GM21529 (cell line): ENCODE data around the gene KCNJ12.
"Not testable (repeated sequence)": the region's sequence is repeated elsewhere in the genome, so short reads cannot be mapped to it uniquely, and the experiment has no call there.

ENCODE experiments used
- ATAC-seq: cut with Tn5 transposase; IDR thresholded peaks from one replicate; pipeline ENCODE4 v1.9.1; 2021; ENCODE audit not compliant: unreplicated experiment

KCNJ12 gene

DNA sequence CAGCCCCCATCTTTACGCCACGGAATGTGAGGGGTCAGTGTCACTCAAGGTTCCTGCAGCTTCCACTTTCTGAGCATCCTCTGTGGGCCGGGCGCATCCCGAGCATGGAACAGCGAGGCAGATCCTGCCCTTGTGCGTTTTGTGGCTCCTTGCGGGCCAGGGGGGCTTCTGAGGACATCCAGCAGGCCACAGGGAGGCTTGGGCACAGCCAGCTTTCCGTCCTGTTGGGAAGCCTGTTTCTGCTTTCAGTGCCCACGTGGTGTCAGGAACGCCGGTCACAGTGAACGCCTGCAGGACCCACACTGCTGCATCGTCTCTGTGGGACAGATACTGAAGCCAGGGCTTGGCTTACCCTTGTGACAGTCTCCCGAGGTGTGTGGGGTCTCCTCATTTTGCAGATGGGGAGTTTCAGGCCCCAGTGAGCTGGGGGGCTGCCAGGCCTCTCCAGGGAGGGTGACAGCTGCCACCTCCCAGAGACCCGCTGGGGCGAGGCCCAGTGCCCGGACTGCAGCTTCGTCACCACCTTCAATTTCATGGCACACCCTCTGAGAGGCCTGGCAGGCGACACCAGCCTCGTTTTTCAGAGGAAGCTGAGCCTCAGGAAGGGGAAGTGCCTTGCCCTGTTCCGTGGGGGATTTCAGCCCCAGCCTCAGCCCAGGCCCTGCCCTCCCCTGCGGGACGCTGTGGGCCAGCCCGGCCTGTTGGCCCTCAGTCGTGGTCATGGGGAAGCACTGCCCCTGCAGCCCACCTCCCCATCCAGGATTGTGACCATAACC is 29.0 kb downstream of the KCNJ12 start:
- not testable (repeated sequence) for ATAC-seq

DNA sequence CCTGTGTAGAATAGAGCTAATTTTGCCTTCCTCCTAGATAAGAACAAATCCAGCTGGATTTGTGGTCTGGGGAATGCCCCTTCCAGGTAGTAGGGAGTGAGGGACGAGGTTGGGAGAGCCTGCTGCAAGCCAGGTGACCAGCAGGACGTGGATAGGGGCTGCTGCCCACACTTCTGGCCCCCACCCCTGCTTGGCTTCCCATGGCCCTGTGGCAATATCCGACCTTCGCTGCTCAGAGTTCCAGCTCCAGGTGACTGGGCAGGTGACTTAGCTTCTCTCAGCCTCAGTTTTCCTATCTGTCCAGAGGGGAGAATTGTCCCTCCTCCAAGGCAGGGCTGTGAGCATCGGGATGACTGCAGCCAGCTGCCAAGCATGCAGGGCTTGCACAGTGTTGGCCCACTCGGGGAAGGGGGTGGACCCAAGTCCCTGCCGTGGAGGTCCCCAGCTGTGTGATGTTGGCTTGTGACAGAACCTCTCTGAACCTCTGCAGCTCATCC is 29.8 kb downstream of the KCNJ12 start:
- ATAC-seq: not testable (repeated sequence)

DNA sequence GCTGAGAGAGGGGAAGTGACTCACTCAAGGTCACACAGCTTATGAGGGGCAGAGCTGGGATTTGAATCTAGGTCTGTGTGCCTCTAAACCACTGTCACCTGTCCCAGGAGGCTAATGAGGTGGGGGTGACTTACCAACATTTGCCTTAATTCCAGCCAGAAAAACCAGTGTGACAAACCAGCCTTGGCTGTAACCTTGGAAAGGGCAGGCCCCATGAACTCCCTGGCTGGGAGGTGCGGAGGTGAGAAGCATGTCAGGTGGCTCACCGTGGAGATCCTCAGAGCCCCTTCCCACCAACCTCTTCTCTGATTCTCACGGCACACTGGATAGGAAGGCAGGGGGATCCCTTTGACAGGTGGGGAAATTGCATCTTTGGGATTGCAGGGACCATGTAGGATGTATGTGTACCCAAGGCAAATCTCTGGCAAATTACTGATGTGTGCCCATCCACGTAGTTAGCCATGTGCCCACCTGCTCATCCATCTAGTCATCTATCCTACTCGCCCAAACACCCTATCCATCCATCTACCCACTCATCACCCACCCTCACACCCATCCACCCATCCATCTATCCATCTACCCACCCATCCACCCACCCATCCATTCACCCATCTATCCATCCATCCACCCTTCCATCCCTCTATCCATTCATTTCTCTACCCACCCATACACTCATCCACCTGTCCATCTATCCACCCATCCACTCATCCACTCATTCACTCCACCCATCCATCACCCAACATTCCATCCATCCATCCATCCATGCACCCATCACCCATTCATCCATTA is 30.7 kb downstream of the KCNJ12 start:
- ATAC-seq: not testable (repeated sequence)

DNA sequence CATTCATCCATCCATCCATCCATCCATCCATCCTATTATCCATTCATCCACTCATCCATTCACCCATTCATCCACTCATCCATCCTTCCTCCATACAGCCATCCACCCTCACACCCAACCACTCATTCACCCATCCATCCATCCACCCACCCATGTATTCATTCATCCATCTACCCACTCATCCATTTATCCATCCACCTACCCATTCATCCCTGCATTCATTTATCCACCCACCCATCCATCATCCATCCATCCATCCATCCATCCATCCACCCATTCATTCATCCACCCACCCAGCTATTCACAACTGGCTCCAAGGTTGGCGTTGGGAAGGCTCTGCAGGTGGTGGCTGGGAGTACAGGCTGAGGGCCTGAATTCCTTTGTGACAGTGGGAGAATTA is 31.6 kb downstream of the KCNJ12 start:
- not testable (repeated sequence) for ATAC-seq

DNA sequence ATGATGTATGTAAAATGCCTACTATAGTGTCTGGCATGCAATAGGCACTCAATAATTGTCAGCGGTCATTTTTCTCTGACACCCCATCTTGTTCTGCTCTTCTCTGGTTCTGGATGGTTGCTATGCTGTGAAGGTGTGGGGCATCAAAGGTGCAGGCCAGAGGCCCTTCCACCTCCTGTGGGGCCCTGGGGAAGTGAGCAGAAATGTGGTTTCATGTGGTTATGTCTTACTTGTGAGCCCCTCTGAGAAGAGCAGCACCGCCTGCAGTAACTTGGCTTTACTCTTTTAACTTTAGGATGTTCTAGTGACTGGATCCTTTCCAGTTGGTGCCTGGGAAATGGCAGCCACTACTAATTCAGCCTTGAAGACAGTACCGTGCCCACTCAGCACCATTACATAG is 32.1 kb downstream of the KCNJ12 start:
- not testable (repeated sequence) for ATAC-seq

DNA sequence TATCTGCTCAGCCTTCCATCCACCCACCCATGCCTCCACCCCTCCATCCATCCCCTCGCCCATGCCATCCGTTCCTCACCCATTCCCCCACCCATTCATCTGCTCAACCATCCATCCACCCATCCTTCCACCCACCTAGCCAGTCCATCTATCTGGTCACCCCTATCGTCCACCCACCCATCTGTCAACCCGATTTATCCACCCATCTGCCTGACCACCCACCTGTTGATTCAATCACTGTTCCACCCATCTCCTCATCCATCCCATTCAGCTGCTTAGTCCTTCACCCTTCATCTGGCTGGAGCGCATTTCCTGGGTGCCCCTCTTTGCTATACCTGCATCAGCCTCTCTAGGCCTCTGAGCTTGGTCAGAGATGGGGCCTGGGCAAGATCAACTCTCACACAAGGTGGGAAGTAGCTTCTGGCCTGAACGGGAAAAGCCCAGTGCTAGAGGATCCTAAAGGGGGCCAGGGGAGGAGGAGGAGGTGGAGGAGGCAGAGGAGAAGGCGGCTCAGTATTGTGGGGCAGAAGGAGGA is 32.7 kb downstream of the KCNJ12 start:
- not testable (repeated sequence) for ATAC-seq

DNA sequence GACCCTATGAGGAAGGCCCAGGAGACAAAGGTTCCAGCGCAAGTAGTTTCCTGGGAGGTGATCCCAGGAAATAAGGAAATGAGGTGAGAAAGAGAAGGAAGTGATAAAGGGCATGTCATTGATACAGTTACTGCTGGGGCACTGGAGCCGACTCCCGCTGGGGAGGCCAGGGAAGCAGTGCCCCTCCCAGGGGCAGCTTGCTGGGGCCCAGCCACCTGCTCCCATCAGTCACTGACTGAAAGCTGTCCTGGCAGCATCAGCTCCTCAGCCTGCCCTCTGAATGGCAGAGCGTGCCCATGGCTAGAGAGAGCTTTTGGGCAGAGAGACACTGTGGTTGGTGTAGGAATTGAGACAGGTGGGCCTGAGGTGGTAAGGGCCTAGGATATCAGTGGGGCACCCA is 33.2 kb downstream of the KCNJ12 start:
- ATAC-seq: not testable (repeated sequence)

DNA sequence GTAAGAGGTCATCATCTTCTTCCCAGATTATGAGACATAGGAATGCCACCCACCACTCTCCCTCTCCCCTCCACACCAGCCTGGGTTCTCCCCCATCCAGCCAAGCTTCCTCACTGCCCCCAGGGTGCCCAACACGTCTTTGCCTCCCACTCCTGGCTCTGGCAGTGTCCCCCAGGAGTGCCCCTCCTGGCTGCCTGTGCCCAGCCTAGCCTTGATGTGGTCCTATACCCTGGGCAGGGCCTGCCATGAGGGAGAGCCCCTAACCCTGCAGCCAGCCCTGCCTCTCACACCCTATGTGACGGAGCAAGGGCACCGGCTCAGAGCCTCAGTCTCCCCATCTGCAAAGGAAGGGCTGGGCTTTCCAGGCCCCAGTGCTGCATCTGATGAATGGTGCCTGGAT is 33.8 kb downstream of the KCNJ12 start:
- not testable (repeated sequence) for ATAC-seq

DNA sequence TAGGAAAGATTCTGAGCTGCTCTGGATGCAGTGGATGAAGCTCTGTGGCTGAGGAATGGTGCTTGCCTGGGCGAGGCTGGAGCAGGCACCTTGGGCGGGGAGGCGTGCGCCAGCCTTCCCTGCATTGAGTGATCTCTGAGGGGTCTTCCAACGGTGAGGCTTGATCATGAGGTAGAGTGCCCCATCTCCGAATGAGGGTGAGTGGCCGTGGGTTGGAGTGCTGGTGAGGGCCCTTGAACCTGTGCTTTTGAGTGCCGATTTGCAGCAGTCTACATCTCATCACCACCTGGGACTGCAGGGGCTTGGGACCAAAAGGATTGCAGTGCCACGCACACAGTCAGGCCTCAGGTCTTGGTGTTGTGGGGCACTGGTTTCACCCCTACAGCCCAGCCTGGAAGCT is 34.2 kb downstream of the KCNJ12 start:
- not testable (repeated sequence) for ATAC-seq

DNA sequence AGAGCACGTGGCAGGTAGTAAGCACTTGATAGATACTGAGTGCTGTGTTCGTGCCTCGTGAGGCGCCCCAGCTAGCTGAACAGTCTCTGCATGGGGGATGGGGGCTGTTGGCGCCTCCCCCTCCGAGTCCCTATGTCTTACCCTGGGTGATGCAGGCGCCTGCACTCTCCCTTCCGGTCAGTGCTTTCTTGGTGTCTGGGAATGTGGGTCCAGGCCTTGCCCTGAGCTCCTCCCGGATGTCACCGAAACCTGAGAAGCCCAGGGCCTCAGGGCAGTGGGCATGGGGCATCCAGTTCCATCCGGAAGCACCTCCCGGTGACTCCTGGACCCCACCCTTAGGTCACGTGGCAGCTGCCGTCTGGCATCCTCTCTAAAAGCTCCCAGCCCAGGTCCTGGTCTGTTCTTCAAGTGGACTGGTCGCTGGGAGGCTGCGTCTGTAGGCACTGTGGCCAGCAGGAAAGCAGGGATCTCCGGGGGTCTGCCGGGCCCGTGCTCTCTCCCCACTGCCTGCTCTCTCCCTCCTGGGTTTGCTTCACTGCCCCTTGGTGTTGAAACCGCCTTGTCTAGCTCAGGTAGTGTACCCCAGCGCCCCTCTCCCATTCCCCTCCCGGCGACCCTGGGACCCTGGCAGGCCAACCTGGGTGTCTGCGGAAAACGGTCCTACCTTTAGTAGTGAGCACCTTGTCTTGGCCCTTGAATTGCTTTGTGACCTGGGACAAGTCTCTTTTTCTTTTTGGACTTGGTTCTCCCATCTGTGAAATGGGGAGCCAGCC is 34.9 kb downstream of the KCNJ12 start:
- ATAC-seq: not testable (repeated sequence)

DNA sequence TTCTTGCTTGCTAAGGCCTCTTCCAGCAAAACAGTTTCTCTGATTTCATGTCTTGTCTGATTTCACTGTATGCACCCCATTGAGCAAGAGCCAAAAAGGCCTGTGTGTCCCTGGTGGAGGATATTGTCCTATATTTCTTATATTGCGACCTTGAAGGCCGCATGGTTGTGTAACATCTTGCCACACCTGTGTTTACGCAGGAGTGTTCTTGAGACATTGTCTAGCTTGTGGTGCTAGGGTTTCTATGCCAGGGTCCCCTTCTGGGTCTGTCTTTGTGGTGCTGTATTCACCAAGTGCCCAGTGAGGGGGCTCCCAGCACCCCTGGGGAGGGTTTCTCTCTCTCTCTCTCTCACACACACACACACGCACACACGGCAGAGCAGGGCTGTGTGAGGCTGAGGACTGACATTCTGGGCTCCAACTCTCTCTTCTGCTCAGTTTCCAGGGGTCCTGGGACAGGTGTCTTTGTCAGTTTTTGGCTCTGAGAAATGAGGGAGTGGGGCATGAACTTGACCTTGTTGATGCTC is 35.6 kb downstream of the KCNJ12 start:
- ATAC-seq: not testable (repeated sequence)

DNA sequence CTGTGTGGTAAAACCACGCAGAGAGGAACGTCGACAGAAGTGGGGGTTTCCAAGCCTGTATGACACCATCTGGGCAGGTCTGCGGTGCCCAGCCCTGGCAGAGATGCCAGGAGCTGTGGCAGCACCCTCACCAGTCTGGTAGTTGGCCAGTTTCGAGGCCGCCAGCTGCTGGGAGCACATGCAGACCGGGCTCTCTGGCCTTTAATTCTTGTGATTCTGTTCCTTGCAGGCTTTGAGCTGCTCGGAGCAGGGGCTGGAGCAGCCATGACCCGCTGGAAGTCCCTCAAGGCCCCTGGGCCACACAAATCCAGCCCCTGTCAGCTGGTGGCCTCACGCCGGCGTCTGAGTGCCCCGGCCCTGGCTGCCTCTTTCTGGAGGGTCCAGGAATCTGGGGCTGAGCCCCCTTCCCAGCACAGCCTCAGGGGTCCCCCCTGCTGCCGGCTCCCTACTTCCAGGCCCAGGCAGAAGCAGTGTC is 36.1 kb downstream of the KCNJ12 start:
- not testable (repeated sequence) for ATAC-seq

DNA sequence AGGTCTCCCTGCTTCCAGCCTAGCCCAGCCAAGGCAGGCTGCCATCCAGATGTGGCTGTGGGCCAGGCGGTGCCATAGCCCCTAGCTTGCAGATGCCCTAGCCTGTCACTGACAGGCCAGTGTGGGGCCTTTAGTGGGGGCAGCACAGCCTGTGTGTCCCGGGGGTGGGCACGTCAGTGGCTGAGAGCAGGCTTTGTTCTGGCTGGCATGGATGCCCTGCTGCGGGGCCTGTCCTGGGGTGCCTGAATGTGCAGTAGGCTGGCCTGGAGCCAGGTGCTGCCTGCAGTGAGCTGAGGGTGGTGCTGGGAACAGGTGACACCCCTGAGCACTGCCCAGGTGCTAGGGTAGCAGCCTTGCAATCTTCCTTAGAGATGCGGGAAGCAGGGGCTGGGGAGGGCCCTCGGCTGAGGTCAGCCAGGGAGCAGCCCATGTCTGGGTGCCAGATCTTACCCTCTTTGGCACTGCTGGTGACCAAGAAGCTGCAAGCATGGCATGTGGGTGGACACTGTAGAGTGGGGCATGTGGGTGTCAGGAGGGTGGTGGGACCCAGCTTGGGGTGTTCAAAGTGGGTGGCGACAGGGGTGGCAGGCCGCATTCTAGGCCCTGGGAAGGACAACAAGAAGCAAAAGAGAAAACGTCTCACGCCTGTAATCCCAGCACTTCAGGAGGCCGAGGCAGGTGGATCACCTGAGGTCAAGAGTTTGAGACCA is 37.6 kb downstream of the KCNJ12 start:
- ATAC-seq: not testable (repeated sequence)

DNA sequence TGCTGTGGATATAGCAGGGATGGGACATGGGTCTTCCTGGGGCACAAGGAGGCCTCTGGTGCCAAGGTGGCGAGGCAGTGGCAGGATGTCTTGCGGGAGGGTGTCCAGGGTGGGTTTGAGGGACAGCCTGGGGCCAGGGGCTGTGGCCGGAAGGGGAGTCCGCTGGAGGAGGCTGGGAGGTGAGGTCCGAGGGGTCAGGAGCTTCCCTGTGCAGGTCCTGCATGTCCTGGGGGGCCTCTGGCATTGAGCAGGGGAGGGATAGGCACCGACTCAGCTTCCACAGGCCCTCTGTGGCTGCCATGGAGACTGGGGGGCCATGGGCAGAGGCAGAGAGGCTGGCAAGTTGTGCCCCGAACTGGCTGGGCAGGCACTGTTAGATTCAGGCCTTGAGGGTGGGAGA is 38.5 kb downstream of the KCNJ12 start:
- ATAC-seq: not testable (repeated sequence)

DNA sequence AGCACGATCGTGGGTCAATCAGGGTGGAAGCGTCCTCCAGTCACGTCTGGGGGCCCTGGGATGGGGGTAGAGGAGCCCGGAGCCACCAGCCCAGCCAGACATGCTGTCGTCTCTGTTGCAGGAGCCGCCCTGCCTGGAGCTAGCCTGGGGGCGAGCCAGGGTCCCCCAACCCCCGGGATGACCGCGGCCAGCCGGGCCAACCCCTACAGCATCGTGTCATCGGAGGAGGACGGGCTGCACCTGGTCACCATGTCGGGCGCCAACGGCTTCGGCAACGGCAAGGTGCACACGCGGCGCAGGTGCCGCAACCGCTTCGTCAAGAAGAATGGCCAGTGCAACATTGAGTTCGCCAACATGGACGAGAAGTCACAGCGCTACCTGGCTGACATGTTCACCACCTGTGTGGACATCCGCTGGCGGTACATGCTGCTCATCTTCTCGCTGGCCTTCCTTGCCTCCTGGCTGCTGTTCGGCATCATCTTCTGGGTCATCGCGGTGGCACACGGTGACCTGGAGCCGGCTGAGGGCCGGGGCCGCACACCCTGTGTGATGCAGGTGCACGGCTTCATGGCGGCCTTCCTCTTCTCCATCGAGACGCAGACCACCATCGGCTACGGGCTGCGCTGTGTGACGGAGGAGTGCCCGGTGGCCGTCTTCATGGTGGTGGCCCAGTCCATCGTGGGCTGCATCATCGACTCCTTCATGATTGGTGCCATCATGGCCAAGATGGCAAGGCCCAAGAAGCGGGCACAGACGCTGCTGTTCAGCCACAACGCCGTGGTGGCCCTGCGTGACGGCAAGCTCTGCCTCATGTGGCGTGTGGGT is 39.2 kb downstream of the KCNJ12 start:
- not testable (repeated sequence) for ATAC-seq

DNA sequence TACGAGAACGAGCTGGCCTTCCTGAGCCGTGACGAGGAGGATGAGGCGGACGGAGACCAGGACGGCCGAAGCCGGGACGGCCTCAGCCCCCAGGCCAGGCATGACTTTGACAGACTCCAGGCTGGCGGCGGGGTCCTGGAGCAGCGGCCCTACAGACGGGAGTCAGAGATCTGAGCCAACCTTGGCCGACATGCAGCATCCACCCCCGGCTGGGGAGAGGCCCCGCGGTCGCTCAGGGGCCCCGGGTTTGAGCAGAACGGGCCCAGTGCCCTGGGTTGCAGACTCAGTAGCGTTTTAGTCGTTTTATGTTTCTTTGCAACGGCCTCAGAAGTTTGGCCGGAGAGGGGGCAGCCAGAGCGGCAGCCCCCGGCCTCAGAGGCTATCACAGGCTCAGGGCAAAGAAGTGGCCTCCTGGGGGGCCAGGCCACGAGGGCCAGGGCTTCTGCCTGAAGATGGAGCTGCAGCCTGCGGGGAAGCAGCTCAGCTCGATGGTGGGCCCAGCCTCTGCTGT is 40.4 kb downstream of the KCNJ12 start:
- ATAC-seq: not testable (repeated sequence)

DNA sequence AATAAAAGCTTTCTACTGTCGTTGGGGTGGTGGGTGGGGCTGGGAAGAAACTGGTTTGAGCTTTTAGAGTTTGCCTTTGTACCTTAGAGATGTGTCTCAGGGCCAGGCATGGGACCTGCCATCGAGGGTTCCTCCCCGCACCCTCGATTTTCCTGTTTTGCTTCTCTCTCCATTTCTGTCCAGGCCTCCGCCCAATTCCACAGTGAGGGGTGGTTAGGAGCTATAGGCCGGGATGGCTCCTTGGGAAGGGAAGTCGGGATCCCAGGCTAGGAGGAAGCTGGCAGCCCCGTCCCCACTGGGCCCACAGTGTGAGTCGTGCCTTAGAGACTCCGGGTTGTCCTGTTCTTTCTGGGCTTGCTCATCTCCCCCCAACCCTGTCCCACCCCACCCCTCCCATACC is 41.2 kb downstream of the KCNJ12 start:
- ATAC-seq: not testable (repeated sequence)

DNA sequence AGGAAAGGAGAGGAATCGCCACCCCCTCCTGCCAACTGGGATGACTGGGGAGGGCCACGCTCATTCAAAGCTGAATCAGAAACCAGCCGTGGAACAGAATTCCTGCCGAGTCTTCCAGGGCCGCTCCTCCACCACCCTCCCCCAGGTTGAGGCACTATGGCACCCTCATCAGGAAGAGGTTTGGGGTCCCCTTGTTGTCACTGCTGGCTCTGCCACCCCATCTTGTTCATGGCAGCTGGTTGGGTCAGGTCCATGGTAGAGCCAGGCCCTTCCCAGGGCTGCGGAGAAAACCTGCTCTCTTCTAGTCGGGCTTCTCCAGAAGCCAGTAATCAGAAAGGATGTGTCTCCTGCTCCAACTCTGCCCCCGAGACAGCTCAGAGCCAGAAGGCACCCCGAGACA is 41.8 kb downstream of the KCNJ12 start:
- ATAC-seq: no peak
